Medulla oblongata (tissue), 1 donor: ENCODE data around the gene ZNF787.

Source experiments
- DNase-seq: peaks from one replicate; pipeline ENCODE4 v3.0.0-alpha.2; 2015; ENCODE audit errors: extremely low spot score

ZNF787 gene

GRCh38 chr19:56144376-56144775, 23.3 kb upstream of the ZNF787 start:
- DNase-seq = no peak

- no peak for DNase-seq
Measured at GRCh38 chr19:56142897-56143434, 21.9 kb upstream of the ZNF787 start.

- DNase-seq = no peak
Measured at GRCh38 chr19:56142087-56142787, 21.1 kb upstream of the ZNF787 start.

- no peak for DNase-seq
Measured at GRCh38 chr19:56141417-56141993, 20.4 kb upstream of the ZNF787 start.

GRCh38 chr19:56140583-56141416, 19.7 kb upstream of the ZNF787 start, which contains the start of gene ZNF444:
ZNF444 (plus strand) TSS chr19:56141287; CDS start chr19:56146912, 5,625 bp downstream.
- peak; percentile 99 for DNase-seq

- DNase-seq = peak; percentile 21
Measured at GRCh38 chr19:56139847-56140582, 18.9 kb upstream of the ZNF787 start.

- no peak for DNase-seq
Measured at GRCh38 chr19:56138069-56138468, 17.0 kb upstream of the ZNF787 start.

GRCh38 chr19:56137405-56137804, 16.3 kb upstream of the ZNF787 start:
- no peak for DNase-seq

- DNase-seq = no peak
Measured at GRCh38 chr19:56136362-56136761, 15.3 kb upstream of the ZNF787 start.

GRCh38 chr19:56134654-56134921, 13.5 kb upstream of the ZNF787 start:
- no peak for DNase-seq

- DNase-seq = no peak
Measured at GRCh38 chr19:56133858-56134653, 13.0 kb upstream of the ZNF787 start.

GRCh38 chr19:56132316-56132822, 11.3 kb upstream of the ZNF787 start:
- DNase-seq = no peak

- DNase-seq = no peak
Measured at GRCh38 chr19:56131651-56132050, 10.6 kb upstream of the ZNF787 start.

- no peak for DNase-seq
Measured at GRCh38 chr19:56130006-56130405, 8.9 kb upstream of the ZNF787 start.

- DNase-seq = no peak
Measured at GRCh38 chr19:56126983-56127780, 6.1 kb upstream of the ZNF787 start.

GRCh38 chr19:56125806-56126590, 4.9 kb upstream of the ZNF787 start:
- no peak for DNase-seq

GRCh38 chr19:56124578-56124977, 3.5 kb upstream of the ZNF787 start:
- DNase-seq = no peak

- DNase-seq = no peak
Measured at GRCh38 chr19:56123266-56123891, 2.3 kb upstream of the ZNF787 start.
